ENCODE data around the gene KLHL10. TPM values are rescaled to one million over a fixed set of nuclear protein-coding genes. Genes with fewer than 3 reads are reported as not detected.
A peak's percentile ranks its signal among the peaks of the same experiment; 100 is the strongest.

Gene KLHL10
- polyA plus RNA-seq, 2 donors, result 0.22 to 0.39 TPM

DNA sequence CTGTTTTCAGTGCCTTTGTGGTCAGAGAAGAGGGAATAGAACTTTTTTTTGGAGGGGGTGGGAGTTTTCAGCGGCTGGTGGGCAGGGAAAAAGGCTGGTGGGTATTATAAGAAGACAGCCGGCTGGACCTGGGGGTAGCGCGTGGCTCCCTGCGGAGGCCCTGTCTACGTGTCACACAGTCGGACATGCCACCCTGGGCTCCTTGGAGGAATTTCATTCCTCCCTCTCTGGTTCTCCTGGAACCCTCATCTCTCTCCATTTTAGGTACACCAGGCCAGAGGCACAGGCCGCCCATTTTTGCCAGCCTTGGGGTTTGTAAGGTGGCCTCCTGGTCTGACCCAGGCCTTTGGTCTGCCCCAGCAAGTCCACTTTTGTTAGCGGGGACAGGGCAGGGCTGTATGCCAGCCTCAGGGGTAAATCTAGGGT is 23.9 kb upstream of the KLHL10 start:
- H3K4me3 ChIP-seq (ENCODE audit: low read depth in 1 of 2, low read length in 2 of 2), result no peak overlapping the region
- H3K36me3 ChIP-seq (ENCODE audit: control insufficient read depth in 2 of 2, insufficient read depth in 2 of 2, low read length in 1 of 2), result no peaks in the 10 kb centered on the region
- no peaks in the 10 kb centered on the region for H3K9me3 ChIP-seq (ENCODE audit: control insufficient read depth in 2 of 2, insufficient read depth in 1 of 2, low read depth in 1 of 2, low read length in 1 of 2)
- 77 to 84% methylated on average over 9 of the region's 9 CpGs for whole genome bisulfite sequencing, 2 donors
- H3K27ac ChIP-seq (ENCODE audit: low read depth in 2 of 2, low read length in 1 of 2), result peak overlapping the region in 1 of 2 donors; percentile 13
- peaks cover 5 to 10% of the 10 kb centered on the region in 2 donors for H3K4me1 ChIP-seq (ENCODE audit: control insufficient read depth in 2 of 2, insufficient read depth in 2 of 2, low read length in 1 of 2)
- H3K27me3 ChIP-seq (ENCODE audit: control insufficient read depth in 1 of 2, insufficient read depth in 2 of 2, low read length in 2 of 2), result no peaks in the 10 kb centered on the region

DNA sequence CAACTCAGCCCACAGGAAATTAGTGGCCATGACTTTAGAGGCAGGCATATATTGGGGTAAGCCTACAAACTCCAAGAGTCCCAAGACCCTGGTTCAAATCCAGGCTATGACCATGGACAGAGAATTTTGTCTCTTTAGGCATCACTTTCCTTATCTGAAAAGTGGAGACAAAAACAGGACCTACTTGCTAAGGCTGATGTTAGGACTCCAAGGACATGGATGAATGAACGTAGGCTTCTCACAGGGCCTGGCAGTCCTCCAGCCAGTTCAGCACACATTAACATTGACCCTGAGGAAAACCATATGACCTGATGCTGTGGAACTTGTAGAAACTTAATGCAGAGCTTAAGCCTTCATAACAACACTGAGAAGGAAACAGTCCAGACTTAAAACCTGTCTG is 23.4 kb upstream of the KLHL10 start:
- WGBS, 2 donors, result 29 to 32% methylated on average over 1 of the region's 1 CpG
- Histone ChIP-seq H3K9me3 (ENCODE audit: control insufficient read depth in 2 of 2, insufficient read depth in 1 of 2, low read depth in 1 of 2, low read length in 1 of 2) (no peaks in the 10 kb centered on the region), H3K36me3 (ENCODE audit: control insufficient read depth in 2 of 2, insufficient read depth in 2 of 2, low read length in 1 of 2) (no peaks in the 10 kb centered on the region), H3K27me3 (ENCODE audit: control insufficient read depth in 1 of 2, insufficient read depth in 2 of 2, low read length in 2 of 2) (no peaks in the 10 kb centered on the region), H3K27ac (ENCODE audit: low read depth in 2 of 2, low read length in 1 of 2) (no peak overlapping the region), H3K4me1 (ENCODE audit: control insufficient read depth in 2 of 2, insufficient read depth in 2 of 2, low read length in 1 of 2) (peaks cover 5 to 10% of the 10 kb centered on the region in 2 donors), H3K4me3 (ENCODE audit: low read depth in 1 of 2, low read length in 2 of 2) (no peak overlapping the region)

DNA sequence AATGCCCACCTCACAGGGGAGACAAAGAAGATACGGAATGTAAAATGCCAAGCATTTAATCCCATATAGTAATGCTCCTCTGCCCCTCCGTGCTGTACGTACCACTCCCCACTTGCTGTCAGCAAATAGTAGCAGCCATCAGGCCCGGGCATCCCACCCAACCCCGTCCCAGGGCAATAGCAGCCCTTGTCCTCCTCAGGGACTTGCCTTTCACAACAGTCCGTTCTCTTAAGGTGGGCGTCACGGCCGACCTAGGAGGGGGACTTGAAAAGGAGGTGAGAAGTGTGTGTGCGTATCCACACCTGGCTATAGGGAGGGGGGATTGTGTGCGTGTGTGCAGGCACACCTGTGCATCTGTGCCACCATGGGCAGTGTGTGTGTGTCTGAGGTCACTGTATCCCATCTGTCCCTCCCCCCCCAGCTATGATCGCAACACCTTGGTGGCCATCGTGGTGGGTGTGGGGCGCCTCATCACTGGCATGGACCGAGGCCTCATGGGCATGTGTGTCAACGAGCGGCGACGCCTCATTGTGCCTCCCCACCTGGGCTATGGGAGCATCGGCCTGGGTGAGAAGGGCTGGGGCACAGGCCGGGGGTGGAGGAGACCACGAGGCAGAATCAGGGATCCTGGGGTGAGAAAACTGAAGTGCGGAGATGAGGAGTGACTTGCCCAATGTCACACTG is 20.8 kb upstream of the KLHL10 start:
- Histone ChIP-seq H3K36me3 (ENCODE audit: control insufficient read depth in 2 of 2, insufficient read depth in 2 of 2, low read length in 1 of 2) (no peaks in the 10 kb centered on the region), H3K4me1 (ENCODE audit: control insufficient read depth in 2 of 2, insufficient read depth in 2 of 2, low read length in 1 of 2) (peaks cover 0 to 4% of the 10 kb centered on the region in 2 donors), H3K27ac (ENCODE audit: low read depth in 2 of 2, low read length in 1 of 2) (no peak overlapping the region), H3K27me3 (ENCODE audit: control insufficient read depth in 1 of 2, insufficient read depth in 2 of 2, low read length in 2 of 2) (no peaks in the 10 kb centered on the region), H3K4me3 (ENCODE audit: low read depth in 1 of 2, low read length in 2 of 2) (no peak overlapping the region), H3K9me3 (ENCODE audit: control insufficient read depth in 2 of 2, insufficient read depth in 1 of 2, low read depth in 1 of 2, low read length in 1 of 2) (no peaks in the 10 kb centered on the region)
- WGBS, 2 donors, result 91% methylated on average over 23 of the region's 23 CpGs

DNA sequence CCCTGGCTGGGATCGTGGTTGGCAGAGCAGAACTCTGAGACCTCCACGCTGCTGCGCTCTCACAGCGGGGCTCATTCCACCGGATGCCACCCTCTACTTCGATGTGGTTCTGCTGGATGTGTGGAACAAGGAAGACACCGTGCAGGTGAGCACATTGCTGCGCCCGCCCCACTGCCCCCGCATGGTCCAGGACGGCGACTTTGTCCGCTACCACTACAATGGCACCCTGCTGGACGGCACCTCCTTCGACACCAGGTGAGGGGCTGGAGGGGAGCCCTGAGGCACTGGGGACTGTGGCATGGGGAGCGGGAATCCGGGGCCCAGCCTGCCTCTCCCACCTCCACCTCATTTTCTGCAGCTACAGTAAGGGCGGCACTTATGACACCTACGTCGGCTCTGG is 19.6 kb upstream of the KLHL10 start:
- H3K9me3 ChIP-seq (ENCODE audit: control insufficient read depth in 2 of 2, insufficient read depth in 1 of 2, low read depth in 1 of 2, low read length in 1 of 2), result no peaks in the 10 kb centered on the region
- H3K4me1 ChIP-seq (ENCODE audit: control insufficient read depth in 2 of 2, insufficient read depth in 2 of 2, low read length in 1 of 2), result no peaks in the 10 kb centered on the region
- no peak overlapping the region for H3K4me3 ChIP-seq (ENCODE audit: low read depth in 1 of 2, low read length in 2 of 2)
- H3K36me3 ChIP-seq (ENCODE audit: control insufficient read depth in 2 of 2, insufficient read depth in 2 of 2, low read length in 1 of 2), result no peaks in the 10 kb centered on the region
- H3K27me3 ChIP-seq (ENCODE audit: control insufficient read depth in 1 of 2, insufficient read depth in 2 of 2, low read length in 2 of 2), result no peaks in the 10 kb centered on the region
- H3K27ac ChIP-seq (ENCODE audit: low read depth in 2 of 2, low read length in 1 of 2), result no peak overlapping the region
- 94 to 96% methylated on average over 20 of the region's 20 CpGs for WGBS, 2 donors

DNA sequence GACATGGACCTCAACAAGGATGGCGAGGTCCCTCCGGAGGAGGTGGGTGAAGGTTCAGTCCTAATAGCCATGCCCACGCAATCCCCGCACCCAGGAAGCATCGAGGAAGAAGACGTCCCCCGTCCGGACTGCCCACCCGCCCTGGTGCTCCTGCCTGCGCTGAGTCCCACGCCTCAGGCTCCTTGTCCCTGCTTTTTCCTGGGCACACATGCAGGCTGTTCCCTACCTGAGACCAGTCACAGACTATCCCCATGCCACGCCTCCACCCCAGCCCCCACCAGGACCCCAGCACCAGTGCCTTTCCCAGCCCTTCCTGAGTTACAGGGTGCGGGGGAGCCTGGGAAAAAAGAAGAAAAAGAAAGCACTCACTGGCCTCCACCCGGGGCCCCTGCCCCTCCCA is 15.8 kb upstream of the KLHL10 start:
- H3K36me3 ChIP-seq (ENCODE audit: control insufficient read depth in 2 of 2, insufficient read depth in 2 of 2, low read length in 1 of 2), result peaks cover 4 to 5% of the 10 kb centered on the region in 2 donors
- WGBS, 2 donors, result 83 to 85% methylated on average over 14 of the region's 14 CpGs
- H3K4me3 ChIP-seq (ENCODE audit: low read depth in 1 of 2, low read length in 2 of 2), result no peak overlapping the region
- no peaks in the 10 kb centered on the region for H3K4me1 ChIP-seq (ENCODE audit: control insufficient read depth in 2 of 2, insufficient read depth in 2 of 2, low read length in 1 of 2)
- no peaks in the 10 kb centered on the region for H3K27me3 ChIP-seq (ENCODE audit: control insufficient read depth in 1 of 2, insufficient read depth in 2 of 2, low read length in 2 of 2)
- H3K9me3 ChIP-seq (ENCODE audit: control insufficient read depth in 2 of 2, insufficient read depth in 1 of 2, low read depth in 1 of 2, low read length in 1 of 2), result no peaks in the 10 kb centered on the region
- no peak overlapping the region for H3K27ac ChIP-seq (ENCODE audit: low read depth in 2 of 2, low read length in 1 of 2)

DNA sequence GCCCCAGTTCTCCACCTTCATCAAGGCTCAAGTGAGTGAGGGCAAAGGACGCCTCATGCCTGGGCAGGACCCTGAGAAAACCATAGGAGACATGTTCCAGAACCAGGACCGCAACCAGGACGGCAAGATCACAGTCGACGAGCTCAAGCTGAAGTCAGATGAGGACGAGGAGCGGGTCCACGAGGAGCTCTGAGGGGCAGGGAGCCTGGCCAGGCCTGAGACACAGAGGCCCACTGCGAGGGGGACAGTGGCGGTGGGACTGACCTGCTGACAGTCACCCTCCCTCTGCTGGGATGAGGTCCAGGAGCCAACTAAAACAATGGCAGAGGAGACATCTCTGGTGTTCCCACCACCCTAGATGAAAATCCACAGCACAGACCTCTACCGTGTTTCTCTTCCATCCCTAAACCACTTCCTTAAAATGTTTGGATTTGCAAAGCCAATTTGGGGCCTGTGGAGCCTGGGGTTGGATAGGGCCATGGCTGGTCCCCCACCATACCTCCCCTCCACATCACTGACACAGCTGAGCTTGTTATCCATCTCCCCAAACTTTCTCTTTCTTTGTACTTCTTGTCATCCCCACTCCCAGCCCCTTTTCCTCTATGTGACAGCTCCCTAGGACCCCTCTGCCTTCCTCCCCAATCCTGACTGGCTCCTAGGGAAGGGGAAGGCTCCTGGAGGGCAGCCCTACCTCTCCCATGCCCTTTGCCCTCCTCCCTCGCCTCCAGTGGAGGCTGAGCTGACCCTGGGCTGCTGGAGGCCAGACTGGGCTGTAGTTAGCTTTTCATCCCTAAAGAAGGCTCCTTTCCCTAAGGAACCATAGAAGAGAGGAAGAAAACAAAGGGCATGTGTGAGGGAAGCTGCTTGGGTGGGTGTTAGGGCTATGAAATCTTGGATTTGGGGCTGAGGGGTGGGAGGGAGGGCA is 15.1 kb upstream of the KLHL10 start:
- 77 to 78% methylated on average over 12 of the region's 12 CpGs for WGBS, 2 donors
- no peaks in the 10 kb centered on the region for H3K9me3 ChIP-seq (ENCODE audit: control insufficient read depth in 2 of 2, insufficient read depth in 1 of 2, low read depth in 1 of 2, low read length in 1 of 2)
- H3K4me3 ChIP-seq (ENCODE audit: low read depth in 1 of 2, low read length in 2 of 2), result no peak overlapping the region
- no peaks in the 10 kb centered on the region for H3K4me1 ChIP-seq (ENCODE audit: control insufficient read depth in 2 of 2, insufficient read depth in 2 of 2, low read length in 1 of 2)
- no peak overlapping the region for H3K27ac ChIP-seq (ENCODE audit: low read depth in 2 of 2, low read length in 1 of 2)
- H3K27me3 ChIP-seq (ENCODE audit: control insufficient read depth in 1 of 2, insufficient read depth in 2 of 2, low read length in 2 of 2), result no peaks in the 10 kb centered on the region
- H3K36me3 ChIP-seq (ENCODE audit: control insufficient read depth in 2 of 2, insufficient read depth in 2 of 2, low read length in 1 of 2), result peaks cover 4 to 5% of the 10 kb centered on the region in 2 donors

DNA sequence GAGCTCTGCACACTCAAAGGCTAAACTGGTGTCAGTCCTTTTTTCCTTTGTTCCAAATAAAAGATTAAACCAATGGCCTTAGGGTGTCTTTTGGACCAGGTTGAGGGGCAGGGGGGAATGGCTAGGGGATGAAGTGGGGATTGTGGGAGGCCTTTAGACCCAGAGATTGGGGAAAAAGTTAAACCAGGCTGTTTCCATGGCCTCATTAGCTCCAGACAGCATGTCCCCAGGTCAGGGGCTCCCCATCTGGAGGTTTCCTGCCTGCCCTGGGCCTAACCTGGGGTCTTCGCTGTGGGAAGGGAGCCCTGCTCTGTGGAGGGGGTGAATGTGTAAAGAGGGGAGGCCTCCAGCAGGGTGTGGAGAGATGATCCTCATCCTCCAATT is 14.5 kb upstream of the KLHL10 start:
- Histone ChIP-seq H3K36me3 (ENCODE audit: control insufficient read depth in 2 of 2, insufficient read depth in 2 of 2, low read length in 1 of 2) (peaks cover 4 to 5% of the 10 kb centered on the region in 2 donors), H3K27ac (ENCODE audit: low read depth in 2 of 2, low read length in 1 of 2) (no peak overlapping the region), H3K9me3 (ENCODE audit: control insufficient read depth in 2 of 2, insufficient read depth in 1 of 2, low read depth in 1 of 2, low read length in 1 of 2) (no peaks in the 10 kb centered on the region), H3K27me3 (ENCODE audit: control insufficient read depth in 1 of 2, insufficient read depth in 2 of 2, low read length in 2 of 2) (no peaks in the 10 kb centered on the region), H3K4me3 (ENCODE audit: low read depth in 1 of 2, low read length in 2 of 2) (no peak overlapping the region), H3K4me1 (ENCODE audit: control insufficient read depth in 2 of 2, insufficient read depth in 2 of 2, low read length in 1 of 2) (no peaks in the 10 kb centered on the region)
- WGBS, 2 donors, result 80 to 100% methylated on average over 1 of the region's 1 CpG

DNA sequence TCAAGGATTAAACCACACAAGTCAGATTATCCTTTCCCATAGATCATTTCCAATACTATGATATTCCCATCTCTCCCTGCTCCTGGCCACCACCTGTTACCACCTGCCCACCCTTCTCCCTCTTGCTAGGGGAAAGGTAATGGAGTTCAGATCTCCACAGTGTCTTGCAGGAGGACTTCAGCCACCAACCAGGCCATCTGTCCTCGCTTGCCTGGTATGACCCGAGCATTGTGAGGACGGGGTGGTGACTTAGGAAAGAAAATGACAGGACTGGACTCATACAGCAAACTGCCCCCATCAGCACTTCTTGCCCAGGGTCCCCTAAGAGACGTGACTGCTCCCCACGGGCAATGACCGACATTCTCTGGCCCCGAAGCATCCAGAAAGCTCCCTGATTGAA is 14.0 kb upstream of the KLHL10 start:
- no peak overlapping the region for H3K27ac ChIP-seq (ENCODE audit: low read depth in 2 of 2, low read length in 1 of 2)
- no peaks in the 10 kb centered on the region for H3K27me3 ChIP-seq (ENCODE audit: control insufficient read depth in 1 of 2, insufficient read depth in 2 of 2, low read length in 2 of 2)
- no peak overlapping the region for H3K4me3 ChIP-seq (ENCODE audit: low read depth in 1 of 2, low read length in 2 of 2)
- WGBS, 2 donors, result 90 to 91% methylated on average over 7 of the region's 7 CpGs
- no peaks in the 10 kb centered on the region for H3K9me3 ChIP-seq (ENCODE audit: control insufficient read depth in 2 of 2, insufficient read depth in 1 of 2, low read depth in 1 of 2, low read length in 1 of 2)
- H3K4me1 ChIP-seq (ENCODE audit: control insufficient read depth in 2 of 2, insufficient read depth in 2 of 2, low read length in 1 of 2), result no peaks in the 10 kb centered on the region
- H3K36me3 ChIP-seq (ENCODE audit: control insufficient read depth in 2 of 2, insufficient read depth in 2 of 2, low read length in 1 of 2), result peaks cover 5% of the 10 kb centered on the region in 2 donors

DNA sequence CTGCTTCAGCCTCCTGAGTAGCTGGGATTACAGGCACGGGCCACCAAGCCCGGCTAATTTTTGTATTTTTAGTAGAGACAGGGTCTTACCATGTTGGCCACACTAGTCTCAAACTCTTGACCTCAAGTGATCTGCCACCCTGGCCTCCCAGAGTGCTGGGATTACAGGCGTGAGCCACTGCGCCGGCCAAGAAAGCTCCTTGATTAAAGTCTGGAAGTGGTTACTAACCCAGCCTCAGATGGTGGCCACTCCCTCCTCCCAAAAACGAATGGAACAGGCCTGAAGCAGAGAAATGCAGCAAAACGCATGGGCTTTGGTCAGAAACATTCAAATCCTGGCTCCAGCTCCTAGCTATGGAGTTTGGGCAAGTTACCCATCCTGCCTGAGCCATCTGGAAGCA is 13.5 kb upstream of the KLHL10 start:
- Histone ChIP-seq H3K27ac (ENCODE audit: low read depth in 2 of 2, low read length in 1 of 2) (no peak overlapping the region), H3K27me3 (ENCODE audit: control insufficient read depth in 1 of 2, insufficient read depth in 2 of 2, low read length in 2 of 2) (no peaks in the 10 kb centered on the region), H3K36me3 (ENCODE audit: control insufficient read depth in 2 of 2, insufficient read depth in 2 of 2, low read length in 1 of 2) (peaks cover 5 to 6% of the 10 kb centered on the region in 2 donors), H3K9me3 (ENCODE audit: control insufficient read depth in 2 of 2, insufficient read depth in 1 of 2, low read depth in 1 of 2, low read length in 1 of 2) (no peaks in the 10 kb centered on the region), H3K4me3 (ENCODE audit: low read depth in 1 of 2, low read length in 2 of 2) (no peak overlapping the region), H3K4me1 (ENCODE audit: control insufficient read depth in 2 of 2, insufficient read depth in 2 of 2, low read length in 1 of 2) (no peaks in the 10 kb centered on the region)
- 62 to 68% methylated on average over 7 of the region's 7 CpGs for WGBS, 2 donors

Measured in esophagus (tissue), 2 donors.